Measurements from ENCODE around the gene USP9X. TPM values are rescaled to one million over a fixed set of nuclear protein-coding genes. Genes with fewer than 3 reads are reported as not detected.
"Not testable (repeated sequence)": the region's sequence is repeated elsewhere in the genome, so short reads cannot be mapped to it uniquely, and the experiment has no call there.

The USP9X gene
- total RNA-seq, 3 donors from 2014 or later: 99.0 to 124 (median 112) TPM

GRCh38 chrX:41184312-41184711 lies 99.1 kb downstream of the USP9X start:
- Histone ChIP-seq H3K9me3 (no peaks in the 10 kb centered on the region), H3K27ac (no peak overlapping the region), H3K4me3 (no peak overlapping the region), H3K4me1 (no peaks in the 10 kb centered on the region), H3K36me3 (peaks cover 4% of the 10 kb centered on the region), H3K27me3 (no peaks in the 10 kb centered on the region)
- intact Hi-C loops (cut with DNase I; ENCODE audit: low total_unique reads): no loop called here
- no peak for TF ChIP-seq POLR2AphosphoS5 (IDR thresholded peaks at IDR 0.05)
- no peak for TF ChIP-seq CTCF (IDR thresholded peaks at IDR 0.05)
- no peak for TF ChIP-seq POLR2A (IDR thresholded peaks at IDR 0.05)
- DNase-seq (ENCODE audit: low spot score in 2 of 2): no peak

GRCh38 chrX:41186946-41187345 lies 101.7 kb downstream of the USP9X start:
- H3K27me3 ChIP-seq; H3K4me1 ChIP-seq; H3K9me3 ChIP-seq; H3K36me3 ChIP-seq; DNase-seq (ENCODE audit: low spot score in 2 of 2); intact Hi-C loops (cut with DNase I; ENCODE audit: low total_unique reads); H3K27ac ChIP-seq; H3K4me3 ChIP-seq: not testable (repeated sequence)

GRCh38 chrX:41189156-41189555 lies 103.9 kb downstream of the USP9X start:
- no peak for DNase-seq (ENCODE audit: low spot score in 2 of 2)
- H3K4me3 ChIP-seq: no peak overlapping the region
- intact Hi-C loops (cut with DNase I; ENCODE audit: low total_unique reads): no loop called here

GRCh38 chrX:41192880-41193279 lies 107.6 kb downstream of the USP9X start:
- Histone ChIP-seq H3K36me3 (no peaks in the 10 kb centered on the region), H3K4me3 (no peak overlapping the region), H3K9me3 (no peaks in the 10 kb centered on the region), H3K4me1 (no peaks in the 10 kb centered on the region), H3K27ac (no peak overlapping the region), H3K27me3 (no peaks in the 10 kb centered on the region)
- TF ChIP-seq POLR2A (IDR thresholded peaks at IDR 0.05) (no peak), CTCF (IDR thresholded peaks at IDR 0.05) (no peak), POLR2AphosphoS5 (IDR thresholded peaks at IDR 0.05) (no peak)
- intact Hi-C loops (cut with DNase I; ENCODE audit: low total_unique reads): no loop called here
- DNase-seq (ENCODE audit: low spot score in 2 of 2): no peak

More at GRCh38 chrX:41189156-41189555, 103.9 kb downstream of the USP9X start:
- TF ChIP-seq CTCF (IDR thresholded peaks at IDR 0.05): no peak
- TF ChIP-seq POLR2AphosphoS5 (IDR thresholded peaks at IDR 0.05): no peak
- no peak for TF ChIP-seq POLR2A (IDR thresholded peaks at IDR 0.05)
- Histone ChIP-seq H3K36me3 (peaks cover 4% of the 10 kb centered on the region), H3K4me1 (no peaks in the 10 kb centered on the region), H3K9me3 (no peaks in the 10 kb centered on the region), H3K27me3 (no peaks in the 10 kb centered on the region), H3K27ac (no peak overlapping the region)

GRCh38 chrX:41198410-41198809 lies 113.2 kb downstream of the USP9X start:
- intact Hi-C loops (cut with DNase I; ENCODE audit: low total_unique reads): no loop called here
- Histone ChIP-seq H3K27ac (no peak overlapping the region), H3K9me3 (no peaks in the 10 kb centered on the region), H3K4me3 (no peak overlapping the region), H3K27me3 (no peaks in the 10 kb centered on the region), H3K4me1 (no peaks in the 10 kb centered on the region), H3K36me3 (no peaks in the 10 kb centered on the region)
- DNase-seq (ENCODE audit: low spot score in 2 of 2): peak in 1 of 2 donors; percentile 31
- TF ChIP-seq POLR2AphosphoS5 (IDR thresholded peaks at IDR 0.05): no peak
- TF ChIP-seq POLR2A (IDR thresholded peaks at IDR 0.05): no peak
- TF ChIP-seq CTCF (IDR thresholded peaks at IDR 0.05): no peak

GRCh38 chrX:41200785-41201184 lies 115.5 kb downstream of the USP9X start:
- no peaks in the 10 kb centered on the region for H3K9me3 ChIP-seq
- no peak overlapping the region for H3K27ac ChIP-seq
- DNase-seq (ENCODE audit: low spot score in 2 of 2): no peak
- H3K4me3 ChIP-seq: no peak overlapping the region
- no peaks in the 10 kb centered on the region for H3K36me3 ChIP-seq
- no peak for TF ChIP-seq CTCF (IDR thresholded peaks at IDR 0.05)
- TF ChIP-seq POLR2AphosphoS5 (IDR thresholded peaks at IDR 0.05): no peak
- TF ChIP-seq POLR2A (IDR thresholded peaks at IDR 0.05): no peak
- intact Hi-C loops (cut with DNase I; ENCODE audit: low total_unique reads): no loop called here
- H3K27me3 ChIP-seq: no peaks in the 10 kb centered on the region
- H3K4me1 ChIP-seq: no peaks in the 10 kb centered on the region

All from breast epithelium (tissue), 4 donors.